ENCODE data around the gene NALF2. TPM values are rescaled to one million over a fixed set of nuclear protein-coding genes. Genes with fewer than 3 reads are reported as not detected.

Gene NALF2
- total RNA-seq, 1 experiment from 2014 or later = 9.7 TPM

DNA sequence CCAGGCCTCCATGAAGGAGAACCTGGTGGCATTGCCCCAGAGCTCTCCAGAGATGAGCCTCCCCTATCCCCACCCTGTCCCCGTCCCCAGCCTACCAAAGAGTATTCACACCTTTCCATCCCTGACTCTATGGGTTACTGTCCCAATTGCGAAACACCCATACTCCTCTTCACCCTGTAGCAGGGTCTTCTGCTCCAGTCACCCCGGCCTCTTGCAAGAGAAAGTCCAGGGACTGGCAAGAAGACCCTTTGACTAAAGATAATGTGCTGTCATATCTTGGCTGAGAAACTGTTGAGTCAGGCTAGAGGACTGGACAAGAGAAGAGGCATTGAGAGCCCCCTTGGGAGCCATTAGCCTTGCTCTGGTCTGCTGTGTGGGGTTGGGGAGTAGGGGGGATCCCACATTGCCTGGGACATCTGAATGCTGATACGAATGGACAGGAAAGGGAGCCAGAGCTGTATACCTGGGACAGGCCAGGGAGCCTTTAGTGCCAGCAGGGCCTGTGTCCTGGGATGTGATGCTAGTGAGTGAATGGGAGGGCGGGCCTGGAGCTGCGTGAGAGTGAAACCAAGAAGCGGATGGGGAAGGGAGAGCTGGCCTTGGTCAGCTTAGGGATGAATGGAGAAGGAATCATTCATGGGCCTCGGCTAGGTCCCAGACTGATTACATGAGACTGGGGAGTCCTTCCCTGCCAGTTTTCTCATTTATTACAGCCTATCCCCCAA is 27.1 kb downstream of the NALF2 start:
- H2BK15ac ChIP-seq (ENCODE audit: low read depth, low read length) = no peak overlapping the region
- WGBS (ENCODE audit: extremely low coverage, insufficient read length, low lambda C conversion rate) = no CpG with 5 or more reads among the region's 8 CpGs
- H3K14ac ChIP-seq (ENCODE audit: insufficient read depth, low read length) = no peak overlapping the region
- no peak overlapping the region for H2AFZ ChIP-seq (ENCODE audit: low read length)
- peaks cover 83 to 87% of the 10 kb centered on the region in 2 experiments for H3K9me3 Mint-ChIP-seq
- no peak overlapping the region for H4K5ac ChIP-seq (ENCODE audit: insufficient read length, low read depth, low read length)
- no peak overlapping the region for H3K27ac ChIP-seq (ENCODE audit: insufficient read length, low read depth, low read length)
- no peak overlapping the region for H3K4ac ChIP-seq (ENCODE audit: low read depth, low read length)
- no peak overlapping the region for H3K4me2 ChIP-seq (ENCODE audit: insufficient read depth, insufficient read length, low read length)
- no peaks in the 10 kb centered on the region for H3K79me1 ChIP-seq (ENCODE audit: insufficient read depth, low read depth, low read length, poor library complexity, severe bottlenecking)
- no peak overlapping the region for H2BK20ac ChIP-seq (ENCODE audit: low read depth, low read length, poor library complexity, severe bottlenecking)
- no peak overlapping the region for H2BK120ac ChIP-seq (ENCODE audit: low read depth, low read length, poor library complexity, severe bottlenecking)
- no peak overlapping the region for H3K23ac ChIP-seq (ENCODE audit: insufficient read length, low read depth, low read length)
- peaks cover 61% of the 10 kb centered on the region for H3K9me3 ChIP-seq (ENCODE audit: control insufficient read depth, low read depth, low read length)
- H3K27me3 Mint-ChIP-seq (ENCODE audit: low read depth) = no peaks in the 10 kb centered on the region
- no peak overlapping the region for H4K91ac ChIP-seq (ENCODE audit: insufficient read length, low read depth, low read length)
- no peaks in the 10 kb centered on the region for H3K27me3 ChIP-seq (ENCODE audit: insufficient read depth, low read length)
- H3K4me3 Mint-ChIP-seq = no peak overlapping the region
- no peak for TF ChIP-seq CTCF (conservative IDR thresholded peaks at IDR 0.05)
- H4K20me1 ChIP-seq (ENCODE audit: control insufficient read depth, insufficient read depth, insufficient read length) = no peaks in the 10 kb centered on the region
- no peaks in the 10 kb centered on the region for H3K23me2 ChIP-seq (ENCODE audit: insufficient read length, low read depth, low read length, poor library complexity, severe bottlenecking)
- H3K18ac ChIP-seq (ENCODE audit: insufficient read length, low read depth, low read length) = no peak overlapping the region
- H3K79me2 ChIP-seq (ENCODE audit: insufficient read depth, low read length) = no peaks in the 10 kb centered on the region
- no peaks in the 10 kb centered on the region for H3K4me1 ChIP-seq (ENCODE audit: insufficient read depth, low read length)
- H3K27ac Mint-ChIP-seq = no peak overlapping the region; a peak in 1 of 7 replicates
- peaks cover 4 to 5% of the 10 kb centered on the region in 2 experiments; a peak in 3 of 4 replicates for H3K4me1 Mint-ChIP-seq
- no peak overlapping the region for H4K8ac ChIP-seq (replicated peaks; ENCODE audit: insufficient read length, low read depth, low read length)
- H2BK5ac ChIP-seq (ENCODE audit: insufficient read length, low read length) = no peak overlapping the region
- peaks cover 25 to 33% (median 26%) of the 10 kb centered on the region in 3 experiments for H3K36me3 Mint-ChIP-seq (ENCODE audit: insufficient read depth in 1 of 3, low read depth in 3 of 3)
- H2AK5ac ChIP-seq (ENCODE audit: insufficient read length, low read length) = no peak overlapping the region
- DNase-seq = no peak
- H3K56ac ChIP-seq (ENCODE audit: insufficient read length, low read depth, low read length) = no peak overlapping the region
- no peak overlapping the region for H3K9ac ChIP-seq (ENCODE audit: extremely low read depth, insufficient read length, low read length)
- H2BK12ac ChIP-seq (ENCODE audit: insufficient read length, low read depth, low read length) = no peak overlapping the region
- H3T11ph ChIP-seq (ENCODE audit: low read length) = no peak overlapping the region

Data from H9 (cell line).